Skeletal muscle cell (primary cell): ENCODE results near the gene DNPEP.
A peak's percentile ranks its signal among the peaks of the same experiment; 100 is the strongest.

Experiments used
- DNase-seq: peaks from one replicate; pipeline ENCODE4 v3.0.0-alpha.2; 2010; ENCODE audit warnings: low read depth
- H3K4me3 ChIP-seq: 2 replicates; pipeline ENCODE4 v1.5.1; 2011; ENCODE audit warnings: low read depth, mild to moderate bottlenecking, control low read depth, low read length, moderate library complexity

DNPEP gene

DNA sequence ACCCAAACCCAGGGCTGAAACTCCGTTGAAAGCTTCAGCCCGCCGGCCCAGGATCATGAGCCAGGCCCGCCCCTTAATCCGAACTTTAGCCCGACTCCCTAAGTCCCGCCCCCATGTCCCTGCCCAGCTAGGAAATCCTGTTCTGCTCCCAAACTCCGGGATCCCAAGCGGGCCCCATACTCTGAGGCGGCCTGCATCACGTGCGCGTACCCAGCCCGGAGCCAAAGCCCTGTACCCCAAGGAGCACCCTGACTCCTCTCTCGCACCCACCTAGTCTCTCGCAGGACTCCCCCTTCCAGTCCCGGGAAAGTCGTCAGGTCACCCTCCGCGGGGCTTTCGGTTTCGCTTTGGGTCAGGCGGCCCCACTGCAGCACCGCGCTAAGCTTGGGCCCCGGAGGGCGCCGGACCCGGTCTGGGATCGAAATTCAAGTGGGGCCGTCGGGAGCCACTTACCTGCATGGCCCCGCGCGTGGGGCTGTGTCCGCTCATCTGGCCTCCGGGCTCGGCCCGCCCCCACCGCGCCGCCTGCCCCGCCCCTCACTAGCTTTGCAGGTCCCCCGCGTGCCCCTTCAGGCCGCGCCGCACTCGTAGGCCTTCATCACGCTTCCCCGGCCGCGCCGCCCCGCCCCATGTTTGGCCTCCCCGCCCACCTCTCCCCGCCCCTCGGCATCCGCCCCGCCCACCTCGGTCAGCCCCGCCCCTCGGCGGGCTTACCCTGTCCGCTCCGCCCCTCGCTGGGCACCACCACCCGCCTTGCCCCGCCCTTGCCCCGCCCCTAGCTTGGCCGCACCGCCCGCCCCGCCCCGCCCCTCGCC is at the start of gene DNPEP:
Gene DNPEP (minus strand): TSS at position 607 of the 815 bp plus-strand sequence. CDS start 118 bp downstream, at position 489.
- H3K4me3 ChIP-seq, result peak within 1 kb of the TSS; percentile 91
- no peak for DNase-seq

DNA sequence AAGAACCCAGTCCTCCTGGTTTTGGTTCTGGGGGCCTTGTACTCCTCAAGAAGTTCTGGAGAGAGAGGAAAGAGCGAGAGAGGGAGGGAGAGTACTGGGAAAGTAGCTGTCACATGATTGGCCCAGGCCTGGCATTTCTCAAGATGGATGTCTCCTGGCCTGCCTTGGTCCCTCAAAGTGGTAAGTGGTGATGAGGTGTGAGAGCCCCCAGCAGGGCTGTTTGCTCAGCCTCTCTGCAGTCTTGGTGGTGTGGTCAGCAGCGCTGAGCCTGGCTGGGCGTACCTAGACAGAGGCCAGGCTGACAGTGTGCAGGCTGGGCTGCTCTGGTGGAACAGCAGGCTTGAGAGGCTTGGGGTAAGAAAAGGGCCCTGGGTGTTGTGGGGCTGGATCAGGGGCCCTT is 49.4 kb upstream of the DNPEP start:
- H3K4me3 ChIP-seq, result no peak overlapping the region
- no peak for DNase-seq

DNA sequence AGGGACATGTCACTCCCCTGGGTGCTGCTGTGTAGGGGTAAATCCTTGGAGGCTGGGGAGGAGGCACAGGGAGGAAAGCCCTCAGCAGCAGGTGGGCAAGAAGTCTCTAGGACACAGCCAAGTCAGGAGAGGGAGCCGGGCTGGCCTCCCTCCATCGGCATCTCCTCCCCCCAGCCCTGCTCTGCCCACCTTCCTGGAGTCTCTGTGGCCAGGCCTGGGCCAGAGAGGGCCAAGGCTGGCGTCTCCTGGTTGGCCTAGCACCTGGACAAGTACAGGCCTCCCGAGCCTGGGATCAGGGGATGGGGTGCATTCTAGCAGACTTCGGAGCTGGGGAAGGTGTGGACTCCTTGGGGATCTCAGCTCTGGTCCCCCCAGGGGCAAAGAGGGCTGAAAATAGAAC is 48.8 kb upstream of the DNPEP start:
- no peak overlapping the region for H3K4me3 ChIP-seq
- no peak for DNase-seq

- DNase-seq, result no peak
- no peak overlapping the region for H3K4me3 ChIP-seq
Measured at GRCh38 chr2:219435701-219436100, 48.0 kb upstream of the DNPEP start.

- DNase-seq, result no peak
- no peak within 1 kb of the TSS for H3K4me3 ChIP-seq
Measured at GRCh38 chr2:219434718-219435525, 47.2 kb upstream of the DNPEP start, which contains the start of gene SPEG. Gene SPEG (plus strand): TSS chr2:219434843. CDS start chr2:219434978, 135 bp downstream.

DNA sequence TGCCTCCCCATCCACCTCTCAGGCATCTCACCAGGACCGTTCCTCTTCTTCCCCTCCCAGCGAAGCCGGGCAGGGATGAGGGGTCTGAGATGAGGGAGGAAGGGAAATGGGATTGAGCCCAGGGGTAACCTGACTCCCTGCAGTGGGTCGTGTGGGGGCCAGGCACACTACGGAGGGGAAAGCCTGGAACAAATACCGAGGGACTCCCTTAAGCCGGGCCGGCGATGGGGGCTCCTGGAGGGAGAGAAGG is 46.7 kb upstream of the DNPEP start:
- no peak for DNase-seq
- no peak overlapping the region for H3K4me3 ChIP-seq

DNA sequence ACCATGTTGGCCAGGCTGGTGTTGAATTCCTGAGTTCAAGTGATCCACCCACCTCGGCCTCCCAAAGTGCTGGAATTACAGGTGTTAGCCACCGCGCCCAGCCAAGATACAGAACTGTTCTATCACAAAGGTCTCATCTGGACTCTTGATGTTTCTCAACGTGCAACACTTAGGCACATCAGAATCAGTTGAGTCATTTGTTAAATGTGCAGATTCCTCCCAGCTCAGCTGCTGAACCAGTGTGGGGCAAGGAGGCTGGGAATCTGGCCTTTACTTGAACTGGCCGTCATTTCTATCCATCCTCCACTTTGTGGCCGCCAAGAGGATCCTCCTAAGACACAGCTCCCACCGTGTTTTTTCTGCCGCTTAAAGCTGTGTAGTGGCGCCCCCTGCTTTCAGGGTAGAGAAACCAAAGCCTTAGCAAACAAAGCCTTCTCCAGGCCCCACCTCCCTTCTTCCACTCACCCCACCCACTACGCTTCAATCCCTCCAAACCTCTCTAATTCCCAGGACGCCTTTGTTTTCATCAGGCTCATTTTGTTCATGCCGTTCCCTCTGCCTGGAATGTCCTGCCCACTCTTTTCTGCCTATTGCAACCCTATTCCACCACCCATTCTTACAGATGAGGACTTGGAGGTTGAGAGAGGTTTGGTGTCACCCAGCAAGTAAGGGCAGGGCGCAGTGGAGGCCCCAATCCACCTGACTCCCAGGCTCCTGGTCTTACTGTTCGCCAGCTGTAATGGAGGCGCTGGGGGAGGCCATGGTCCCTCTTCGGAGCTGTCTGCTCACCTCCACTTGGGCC is 46.2 kb upstream of the DNPEP start:
- no peak overlapping the region for H3K4me3 ChIP-seq
- peak; percentile 61 for DNase-seq

- H3K4me3 ChIP-seq, result no peak overlapping the region
- peak; percentile 22 for DNase-seq
Measured at GRCh38 chr2:219430633-219431615, 43.2 kb upstream of the DNPEP start.

GRCh38 chr2:219429958-219430606 is 42.4 kb upstream of the DNPEP start:
- no peak for DNase-seq

GRCh38 chr2:219428469-219428868 is 40.8 kb upstream of the DNPEP start:
- DNase-seq, result no peak
- H3K4me3 ChIP-seq, result no peak overlapping the region

More at GRCh38 chr2:219429958-219430606, 42.4 kb upstream of the DNPEP start:
- H3K4me3 ChIP-seq, result no peak overlapping the region

DNA sequence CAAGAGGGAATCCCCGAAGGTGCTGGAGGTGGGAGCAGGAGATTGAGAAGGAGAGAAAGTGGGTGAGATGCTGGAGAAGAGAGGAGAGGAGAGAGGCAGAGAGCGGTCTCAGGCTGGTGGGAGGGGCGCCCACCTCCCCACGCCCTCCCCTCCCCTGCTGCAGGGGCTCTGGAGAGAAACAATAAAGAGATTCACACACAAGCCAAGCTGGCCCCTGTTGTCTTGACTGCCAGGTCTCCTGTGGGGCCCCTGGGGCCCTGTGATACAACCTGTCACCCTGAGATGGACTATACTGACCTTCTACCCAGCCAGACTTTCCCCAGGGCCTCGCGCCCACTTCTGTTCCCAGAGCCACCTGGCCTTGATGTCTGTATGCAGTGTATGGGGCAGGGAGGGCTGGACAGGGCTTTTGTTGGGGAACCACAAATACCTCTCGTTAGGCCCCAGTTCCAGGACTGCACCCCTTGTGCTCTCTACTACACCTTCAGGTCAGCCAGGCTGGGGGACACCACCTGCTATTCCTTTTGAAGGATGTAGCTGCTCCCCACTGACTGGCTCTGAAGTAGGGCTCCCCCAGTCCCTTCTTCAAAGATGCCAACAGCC is 38.9 kb upstream of the DNPEP start:
- no peak overlapping the region for H3K4me3 ChIP-seq
- DNase-seq, result no peak

DNA sequence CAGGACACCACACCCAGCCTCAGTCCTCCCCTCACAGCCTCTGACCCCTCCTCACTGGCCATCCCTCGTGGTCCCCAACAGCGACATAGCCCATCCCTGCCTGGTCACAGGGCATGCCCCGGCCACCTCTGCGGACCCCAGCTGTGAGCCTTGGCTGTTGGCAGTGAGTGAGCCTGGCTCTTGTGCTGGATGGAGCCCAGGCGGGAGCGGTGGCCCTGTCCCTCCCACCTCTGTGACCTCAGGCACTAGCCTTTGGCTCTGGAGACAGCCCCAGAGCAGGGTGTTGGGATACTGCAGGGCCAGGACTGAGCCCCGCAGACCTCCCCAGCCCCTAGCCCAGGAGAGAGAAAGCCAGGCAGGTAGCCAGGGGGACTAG is 38.3 kb upstream of the DNPEP start:
- DNase-seq, result no peak
- no peak overlapping the region for H3K4me3 ChIP-seq

DNA sequence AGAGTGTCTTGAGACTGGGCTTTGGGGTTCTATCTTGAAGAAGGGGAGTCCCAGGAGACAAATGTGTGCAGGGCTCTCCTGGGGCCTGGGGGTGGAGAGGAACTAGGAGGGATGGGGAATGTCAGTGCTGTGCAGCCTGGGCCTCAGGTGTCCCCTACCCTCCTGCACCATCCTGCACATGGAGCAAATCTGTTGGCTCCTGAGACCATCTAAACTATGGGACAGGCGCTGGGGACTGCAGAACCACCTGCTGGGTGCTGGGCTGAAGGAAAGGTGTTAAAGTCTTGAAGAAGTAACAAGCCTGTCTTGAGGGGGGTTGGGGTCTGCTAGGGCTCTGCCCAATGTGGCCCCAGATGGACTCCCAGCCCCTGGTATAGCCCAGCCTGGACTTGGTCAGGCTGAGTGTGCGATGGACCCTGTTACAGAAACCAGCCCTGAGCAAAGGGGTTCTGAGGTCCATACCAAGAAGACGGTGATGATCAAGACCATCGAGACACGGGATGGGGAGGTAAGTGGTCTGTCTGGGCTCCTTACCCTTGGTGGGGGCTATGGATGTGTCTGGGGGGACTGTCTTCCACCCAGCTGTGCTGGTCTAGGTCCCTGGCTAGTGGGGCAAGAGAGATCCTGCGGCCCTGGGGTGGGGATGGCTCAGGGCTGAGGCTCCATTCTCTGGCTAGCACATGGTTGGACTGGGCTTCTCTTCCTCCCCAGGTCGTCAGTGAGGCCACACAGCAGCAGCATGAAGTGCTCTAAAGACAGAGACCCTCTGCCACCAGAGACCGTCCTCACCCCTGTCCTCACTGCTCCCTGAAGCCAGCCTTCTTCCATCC is 37.7 kb upstream of the DNPEP start:
- no peak for DNase-seq

GRCh38 chr2:219423652-219424377 is 36.1 kb upstream of the DNPEP start:
- H3K4me3 ChIP-seq, result no peak overlapping the region
- no peak for DNase-seq

More for the DNA sequence above, 37.7 kb upstream of the DNPEP start:
- H3K4me3 ChIP-seq, result no peak overlapping the region

DNA sequence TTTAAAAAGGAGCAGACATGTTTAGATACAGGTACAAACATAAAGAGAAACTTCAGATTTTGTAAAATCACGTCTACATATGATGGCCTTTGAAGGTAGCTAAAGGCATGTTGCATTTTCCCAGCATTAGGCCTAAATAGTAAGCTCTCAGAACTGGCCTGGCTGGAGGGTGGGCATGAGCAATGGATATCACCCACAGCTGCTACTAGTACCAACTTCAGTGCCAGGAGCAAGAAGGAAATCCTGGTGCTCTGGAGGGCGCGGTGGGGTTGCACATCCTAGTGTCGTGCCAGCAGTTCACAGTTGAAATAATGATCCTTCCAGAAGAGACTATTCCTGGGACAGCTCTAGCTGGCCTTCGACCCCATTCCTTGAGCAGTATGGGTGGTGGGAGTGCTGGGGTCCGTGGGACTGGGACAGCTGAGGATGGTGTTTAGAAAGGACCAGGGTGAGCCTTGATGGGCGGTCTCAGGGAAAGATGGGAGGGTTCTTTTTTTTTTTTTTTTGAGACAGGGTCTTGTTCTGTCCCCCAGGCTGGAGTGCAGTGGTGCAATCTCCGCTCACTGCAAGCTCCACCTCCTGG is 35.3 kb upstream of the DNPEP start:
- no peak overlapping the region for H3K4me3 ChIP-seq
- DNase-seq, result no peak

DNA sequence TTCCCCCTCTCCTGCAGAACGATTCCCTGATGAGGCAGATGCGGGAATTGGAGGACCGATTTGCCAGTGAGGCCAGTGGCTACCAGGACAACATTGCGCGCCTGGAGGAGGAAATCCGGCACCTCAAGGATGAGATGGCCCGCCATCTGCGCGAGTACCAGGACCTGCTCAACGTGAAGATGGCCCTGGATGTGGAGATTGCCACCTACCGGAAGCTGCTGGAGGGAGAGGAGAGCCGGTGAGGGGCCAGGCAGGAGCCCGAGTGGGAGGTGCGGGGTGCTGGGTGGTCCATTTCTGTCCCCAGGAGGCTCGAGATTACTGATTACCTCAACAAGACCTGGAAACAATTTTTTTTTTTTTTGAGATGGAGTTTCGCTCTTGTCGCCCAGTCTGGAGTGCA is 33.6 kb upstream of the DNPEP start:
- H3K4me3 ChIP-seq, result no peak overlapping the region
- no peak for DNase-seq
